ENCODE measurements around the gene ROCK2.

DNA sequence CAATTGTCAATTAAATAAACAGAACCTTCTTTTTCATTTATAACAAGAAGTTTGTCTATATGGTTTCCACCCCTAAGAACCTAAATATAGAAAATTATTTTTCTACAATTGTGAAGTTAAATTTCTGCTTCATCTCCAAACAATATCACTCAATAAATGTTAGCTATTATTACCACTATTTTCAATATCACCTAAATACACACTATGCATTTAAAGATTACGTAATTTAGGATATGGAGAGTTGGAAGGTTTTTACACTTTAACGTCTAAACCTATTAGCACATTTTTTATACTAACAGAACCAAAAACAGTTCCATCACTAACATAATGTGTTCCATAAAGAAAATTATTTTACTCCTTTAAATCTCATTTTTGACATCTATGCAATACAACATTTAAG is 48.0 kb downstream of the ROCK2 start:
- TF ChIP-seq CTCF (conservative IDR thresholded peaks at IDR 0.05; ENCODE audit: low read depth, low read length) (no peak), EZH2 (IDR thresholded peaks at IDR 0.05; ENCODE audit: borderline replicate concordance, low read depth, low read length, poor library complexity, severe bottlenecking) (no peak)

Measured in A673 (cell line).